K562 (cell line): ENCODE results near the gene RIT1. TPM values are rescaled to one million over a fixed set of nuclear protein-coding genes. Genes with fewer than 3 reads are reported as not detected.

Source experiments
- ATF7 ChIP-seq: fragments of 450-650 bp; IDR thresholded peaks from 2 replicates; pipeline ENCODE4 v1.7.1; 2014; ENCODE audit warnings: mild to moderate bottlenecking, moderate library complexity
- EP400 ChIP-seq: fragments of 450-650 bp; IDR thresholded peaks from 2 replicates; pipeline ENCODE4 v1.6.1; 2017; ENCODE audit warnings: antibody characterized with exemption, mild to moderate bottlenecking, moderate library complexity
- ERF ChIP-seq: fragments of 450-650 bp; formaldehyde crosslinking; IDR thresholded peaks from 2 replicates; pipeline ENCODE4 v1.4.0; 2020; ENCODE audit warnings: mild to moderate bottlenecking, mixed read lengths
- GABPA ChIP-seq: fragments of 200-800 bp; sonication (Bioruptor generic); conservative IDR thresholded peaks from 2 replicates; pipeline ENCODE4 v1.6.1; 2016; ENCODE audit warnings: low read depth, missing genetic modification characterization, missing compliant biosample characterization
- MTA1 ChIP-seq: fragments of 450-650 bp; IDR thresholded peaks from 2 replicates; pipeline ENCODE4 v1.6.1; 2017; ENCODE audit warnings: borderline replicate concordance
- MTA2 ChIP-seq: fragments of 450-650 bp; IDR thresholded peaks from 2 replicates; pipeline ENCODE4 v1.6.1; 2016; ENCODE audit warnings: low read depth
- NBN ChIP-seq: fragments of 450-650 bp; IDR thresholded peaks from 2 replicates; pipeline ENCODE4 v1.6.1; 2016; ENCODE audit warnings: low read depth, mild to moderate bottlenecking
- POLR2A ChIP-seq: fragments of 450-650 bp; conservative IDR thresholded peaks from 2 replicates; pipeline ENCODE4 v1.6.1; 2016
- RCOR1 ChIP-seq, 2 experiments: IDR thresholded peaks; 2 replicates each; pipeline ENCODE4 v1.6.1; 2012; ENCODE audit warnings: low read depth in 2 of 2, low read length in 2 of 2, borderline replicate concordance in 1 of 2, improper control_type of control experiment in 1 of 2
- RHOXF2B ChIP-seq: fragments of 250-450 bp; sonication (Bioruptor Pico); conservative IDR thresholded peaks from 2 replicates; pipeline ENCODE4 v1.5.1; 2021
- SREBF2 ChIP-seq: sonication (generic); formaldehyde crosslinking; IDR thresholded peaks from 2 replicates; pipeline ENCODE4 v1.4.0; 2020; ENCODE audit warnings: mild to moderate bottlenecking, missing genetic modification reagents
- TEAD4 ChIP-seq, 2 experiments: sonication (generic) in 1 of 2; formaldehyde crosslinking in 1 of 2; IDR thresholded peaks; 2 replicates each; pipeline versions ENCODE4 v1.6.1 to v1.8.0; 2012 to 2022; ENCODE audit warnings: borderline replicate concordance in 1 of 2, inconsistent platforms in 1 of 2, low read length in 1 of 2, mild to moderate bottlenecking in 1 of 2, missing genetic modification reagents in 1 of 2
- ZBTB7A ChIP-seq: IDR thresholded peaks from 2 replicates; pipeline ENCODE4 v1.6.1; 2011; ENCODE audit warnings: low read depth, mild to moderate bottlenecking, low read length, moderate library complexity, borderline replicate concordance; ENCODE audit not compliant: control insufficient read depth
- ZNF282 ChIP-seq: sonication (generic); formaldehyde crosslinking; IDR thresholded peaks from 2 replicates; pipeline ENCODE4 v1.8.1; 2023; ENCODE audit warnings: missing genetic modification reagents
- ZNF696 ChIP-seq: fragments of 250-450 bp; sonication (Bioruptor Pico); conservative IDR thresholded peaks from 2 replicates; pipeline ENCODE4 v1.4.0; 2020; ENCODE audit warnings: mild to moderate bottlenecking, moderate library complexity
- polyA plus RNA-seq, 8 experiments: library from polyadenylated mRNA; depleted of rRNA in 4 of 8; stranded (reverse) in 5 of 8; unstranded in 3 of 8; fragments of >200 nt; fragmentation: Nextera tagmentation in 2 of 8; fragmentation: Illumina TruSeq in 1 of 8; extraction: Ambion mirVana in 2 of 8; extraction: Trizol in 1 of 8; gene quantifications; 2 replicates each; pipeline versions ENCODE4 v1.2.1 to v1.2.3, GENCODE V29; 2011 to 2014; ENCODE audit warnings: inconsistent platforms in 1 of 8, missing spikeins in 1 of 8
- total RNA-seq, 7 experiments: library from RNA; depleted of rRNA in 6 of 7; stranded (reverse); fragments of >200 nt in 6 of 7; fragmentation: Illumina TruSeq in 2 of 7; extraction: Trizol in 2 of 7; gene quantifications; 2 replicates each; pipeline versions ENCODE4 v1.2.1 to v1.2.3, GENCODE V29; 2011 to 2021; ENCODE audit warnings: low replicate concordance in 1 of 7
- TF ChIP-seq, protein P1 (sequence below): fragments of 250-450 bp; sonication (Bioruptor Pico); IDR thresholded peaks from 2 replicates; pipeline ENCODE4 v1.8.0; 2022; ENCODE audit warnings: inconsistent platforms
- TF ChIP-seq, protein P2 (sequence below): conservative IDR thresholded peaks from 2 replicates; pipeline ENCODE4 v1.6.1; 2011; ENCODE audit warnings: low read depth, mild to moderate bottlenecking, low read length; ENCODE audit not compliant: control insufficient read depth
- TF ChIP-seq, protein P3 (sequence below): fragments of 450-650 bp; IDR thresholded peaks from 2 replicates; pipeline ENCODE4 v1.7.1; 2018; ENCODE audit warnings: mild to moderate bottlenecking, low read depth; ENCODE audit not compliant: partially characterized antibody
- TF ChIP-seq, protein P4 (sequence below): fragments of 250-450 bp; sonication (Bioruptor Pico); IDR thresholded peaks from 2 replicates; pipeline ENCODE4 v1.6.1; 2021; ENCODE audit warnings: mild to moderate bottlenecking
- TF ChIP-seq, protein P5 (sequence below): IDR thresholded peaks from 2 replicates; pipeline ENCODE4 v1.6.1; 2011; ENCODE audit not compliant: insufficient read length; ENCODE audit errors: extremely low read depth

RIT1 gene
- total and polyA plus RNA-seq, 9 of the 15 experiments (the other 6 are each of a cell fraction or from before 2014, with no cell fraction given), result 13.5 to 57.6 (median 22.9) TPM

DNA sequence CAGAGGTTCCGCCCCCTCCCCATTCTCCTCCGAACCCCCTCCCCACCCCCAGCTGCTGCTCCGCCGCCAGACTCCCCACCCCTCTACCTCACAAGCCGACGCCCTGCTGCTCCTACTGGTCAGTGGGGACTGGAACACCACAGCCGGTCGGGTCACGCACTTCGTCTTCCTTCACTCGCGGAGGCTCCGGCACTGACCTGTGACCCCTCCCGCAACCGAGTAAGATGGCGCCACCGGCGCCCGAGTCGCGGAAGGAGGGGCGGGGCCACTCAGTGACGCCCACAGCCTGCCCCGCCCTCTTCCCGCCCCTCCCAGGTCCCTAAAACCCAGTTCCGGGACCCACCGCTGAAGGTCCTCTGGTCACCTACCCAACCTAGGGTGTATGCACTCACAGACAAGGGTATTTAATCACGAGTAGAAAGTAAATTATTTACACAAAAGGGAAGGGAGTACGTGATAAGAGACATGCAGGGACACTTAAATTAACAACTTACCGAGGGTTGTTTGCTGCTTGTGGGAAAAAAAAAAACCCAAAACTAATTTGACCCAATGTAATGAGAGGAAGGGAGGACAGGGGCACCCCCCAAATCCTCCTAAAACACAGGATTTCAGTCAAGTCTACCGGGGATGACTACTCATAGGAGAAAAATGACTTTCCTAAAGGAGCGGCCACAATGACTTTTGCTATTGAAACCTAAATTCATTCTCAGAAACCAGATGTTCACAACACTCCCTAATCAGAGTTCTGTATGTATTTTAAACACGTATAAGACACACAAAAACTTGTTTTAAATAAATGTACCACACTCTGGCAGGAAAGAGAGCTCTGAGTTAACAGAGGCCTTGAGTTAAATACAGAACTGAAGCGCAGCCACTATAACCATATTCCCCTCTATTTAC is at the start of gene RIT1 (continued):
- TF ChIP-seq, protein P1, sequence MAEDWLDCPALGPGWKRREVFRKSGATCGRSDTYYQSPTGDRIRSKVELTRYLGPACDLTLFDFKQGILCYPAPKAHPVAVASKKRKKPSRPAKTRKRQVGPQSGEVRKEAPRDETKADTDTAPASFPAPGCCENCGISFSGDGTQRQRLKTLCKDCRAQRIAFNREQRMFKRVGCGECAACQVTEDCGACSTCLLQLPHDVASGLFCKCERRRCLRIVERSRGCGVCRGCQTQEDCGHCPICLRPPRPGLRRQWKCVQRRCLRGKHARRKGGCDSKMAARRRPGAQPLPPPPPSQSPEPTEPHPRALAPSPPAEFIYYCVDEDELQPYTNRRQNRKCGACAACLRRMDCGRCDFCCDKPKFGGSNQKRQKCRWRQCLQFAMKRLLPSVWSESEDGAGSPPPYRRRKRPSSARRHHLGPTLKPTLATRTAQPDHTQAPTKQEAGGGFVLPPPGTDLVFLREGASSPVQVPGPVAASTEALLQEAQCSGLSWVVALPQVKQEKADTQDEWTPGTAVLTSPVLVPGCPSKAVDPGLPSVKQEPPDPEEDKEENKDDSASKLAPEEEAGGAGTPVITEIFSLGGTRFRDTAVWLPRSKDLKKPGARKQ (CRISPR knock-in tag), result no peak
- TF ChIP-seq, protein P2, sequence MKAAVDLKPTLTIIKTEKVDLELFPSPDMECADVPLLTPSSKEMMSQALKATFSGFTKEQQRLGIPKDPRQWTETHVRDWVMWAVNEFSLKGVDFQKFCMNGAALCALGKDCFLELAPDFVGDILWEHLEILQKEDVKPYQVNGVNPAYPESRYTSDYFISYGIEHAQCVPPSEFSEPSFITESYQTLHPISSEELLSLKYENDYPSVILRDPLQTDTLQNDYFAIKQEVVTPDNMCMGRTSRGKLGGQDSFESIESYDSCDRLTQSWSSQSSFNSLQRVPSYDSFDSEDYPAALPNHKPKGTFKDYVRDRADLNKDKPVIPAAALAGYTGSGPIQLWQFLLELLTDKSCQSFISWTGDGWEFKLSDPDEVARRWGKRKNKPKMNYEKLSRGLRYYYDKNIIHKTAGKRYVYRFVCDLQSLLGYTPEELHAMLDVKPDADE, result 0 out of 2 replicates have a peak, but pooled peaks have one; percentile 59
- TF ChIP-seq MTA2 (0 out of 2 replicates have a peak, but pooled peaks have one; percentile 6), ATF7 (peak; percentile 38; the same call in 1 of the 2 replicates), ZNF696 (CRISPR knock-in tag) (no peak), NBN (no peak), TEAD4 (IDR thresholded peaks at IDR 0.05; ENCODE audit: low read length) (no peak), TEAD4 (CRISPR knock-in tag; IDR thresholded peaks at IDR 0.05; ENCODE audit: borderline replicate concordance) (no peak), ERF (CRISPR knock-in tag) (no peak), RHOXF2B (CRISPR knock-in tag) (0 out of 2 replicates have a peak, but pooled peaks have one; percentile 70), ZNF282 (no peak), MTA1 (no peak), SREBF2 (no peak), RCOR1 (IDR thresholded peaks at IDR 0.05; ENCODE audit: borderline replicate concordance in 1 of 2, low read depth in 2 of 2, low read length in 2 of 2) (0 out of 4 replicates have a peak, but pooled peaks of 1 of the 2 experiments have one; percentile 5), ZBTB7A (peak; percentile 73; the same call in 1 of the 2 replicates), POLR2A (peak; percentile 50; the same call in 1 of the 2 replicates), GABPA (tag) (0 out of 2 replicates have a peak, but pooled peaks have one; percentile 46), EP400 (peak; percentile 44)
- TF ChIP-seq, protein P3, sequence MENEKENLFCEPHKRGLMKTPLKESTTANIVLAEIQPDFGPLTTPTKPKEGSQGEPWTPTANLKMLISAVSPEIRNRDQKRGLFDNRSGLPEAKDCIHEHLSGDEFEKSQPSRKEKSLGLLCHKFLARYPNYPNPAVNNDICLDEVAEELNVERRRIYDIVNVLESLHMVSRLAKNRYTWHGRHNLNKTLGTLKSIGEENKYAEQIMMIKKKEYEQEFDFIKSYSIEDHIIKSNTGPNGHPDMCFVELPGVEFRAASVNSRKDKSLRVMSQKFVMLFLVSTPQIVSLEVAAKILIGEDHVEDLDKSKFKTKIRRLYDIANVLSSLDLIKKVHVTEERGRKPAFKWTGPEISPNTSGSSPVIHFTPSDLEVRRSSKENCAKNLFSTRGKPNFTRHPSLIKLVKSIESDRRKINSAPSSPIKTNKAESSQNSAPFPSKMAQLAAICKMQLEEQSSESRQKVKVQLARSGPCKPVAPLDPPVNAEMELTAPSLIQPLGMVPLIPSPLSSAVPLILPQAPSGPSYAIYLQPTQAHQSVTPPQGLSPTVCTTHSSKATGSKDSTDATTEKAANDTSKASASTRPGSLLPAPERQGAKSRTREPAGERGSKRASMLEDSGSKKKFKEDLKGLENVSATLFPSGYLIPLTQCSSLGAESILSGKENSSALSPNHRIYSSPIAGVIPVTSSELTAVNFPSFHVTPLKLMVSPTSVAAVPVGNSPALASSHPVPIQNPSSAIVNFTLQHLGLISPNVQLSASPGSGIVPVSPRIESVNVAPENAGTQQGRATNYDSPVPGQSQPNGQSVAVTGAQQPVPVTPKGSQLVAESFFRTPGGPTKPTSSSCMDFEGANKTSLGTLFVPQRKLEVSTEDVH, result peak; percentile 29
- TF ChIP-seq, protein P4, sequence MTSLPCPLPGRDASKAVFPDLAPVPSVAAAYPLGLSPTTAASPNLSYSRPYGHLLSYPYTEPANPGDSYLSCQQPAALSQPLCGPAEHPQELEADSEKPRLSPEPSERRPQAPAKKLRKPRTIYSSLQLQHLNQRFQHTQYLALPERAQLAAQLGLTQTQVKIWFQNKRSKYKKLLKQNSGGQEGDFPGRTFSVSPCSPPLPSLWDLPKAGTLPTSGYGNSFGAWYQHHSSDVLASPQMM (CRISPR knock-in tag), result no peak
- TF ChIP-seq, protein P5, sequence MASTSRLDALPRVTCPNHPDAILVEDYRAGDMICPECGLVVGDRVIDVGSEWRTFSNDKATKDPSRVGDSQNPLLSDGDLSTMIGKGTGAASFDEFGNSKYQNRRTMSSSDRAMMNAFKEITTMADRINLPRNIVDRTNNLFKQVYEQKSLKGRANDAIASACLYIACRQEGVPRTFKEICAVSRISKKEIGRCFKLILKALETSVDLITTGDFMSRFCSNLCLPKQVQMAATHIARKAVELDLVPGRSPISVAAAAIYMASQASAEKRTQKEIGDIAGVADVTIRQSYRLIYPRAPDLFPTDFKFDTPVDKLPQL, result no peak
